Astrocyte (in vitro differentiated cells and primary cell): ENCODE measurements around the gene PYGL. TPM values are rescaled to one million over a fixed set of nuclear protein-coding genes. Genes with fewer than 3 reads are reported as not detected.

Experiments
- DNase-seq: peaks from one replicate; pipeline ENCODE4 v3.0.0-alpha.2; 2010; ENCODE audit warnings: low read depth
- FAIRE-seq: peaks from 2 replicates; lab custom pipeline; 2011; peaks lifted over from hg19 to GRCh38; lab: Jason Lieb, UNC
- H2AFZ ChIP-seq: 2 replicates; pipeline ENCODE4 v1.6.0; 2012; ENCODE audit warnings: low read depth, low read length, inconsistent platforms
- H3K27ac ChIP-seq: 2 replicates; pipeline ENCODE4 v1.5.1; 2011; ENCODE audit warnings: low read depth, low read length, inconsistent platforms
- H3K27me3 ChIP-seq: 2 replicates; pipeline ENCODE4 v1.6.0; 2011; ENCODE audit warnings: low read length, inconsistent platforms; ENCODE audit not compliant: insufficient read depth
- H3K36me3 ChIP-seq: 2 replicates; pipeline ENCODE4 v1.5.1; 2011; ENCODE audit warnings: low read length, inconsistent platforms; ENCODE audit not compliant: insufficient read depth
- H3K4me1 ChIP-seq: 2 replicates; pipeline ENCODE4 v1.5.1; 2011; ENCODE audit warnings: low read length, inconsistent platforms; ENCODE audit not compliant: insufficient read depth
- H3K4me2 ChIP-seq: 2 replicates; pipeline ENCODE4 v1.6.0; 2012; ENCODE audit warnings: low read length, inconsistent platforms
- H3K4me3 ChIP-seq: 2 replicates; pipeline ENCODE4 v1.5.1; 2011; ENCODE audit warnings: low read depth, mild to moderate bottlenecking, low read length, inconsistent platforms; ENCODE audit not compliant: insufficient read depth
- H3K79me2 ChIP-seq: 2 replicates; pipeline ENCODE4 v1.6.0; 2012; ENCODE audit warnings: mild to moderate bottlenecking, low read length, inconsistent platforms; ENCODE audit not compliant: insufficient read depth
- H3K9ac ChIP-seq: 2 replicates; pipeline ENCODE4 v1.6.0; 2012; ENCODE audit warnings: mild to moderate bottlenecking, low read length, inconsistent platforms
- H3K9me3 ChIP-seq: 2 replicates; pipeline ENCODE4 v1.5.1; 2012; ENCODE audit warnings: low read depth, mild to moderate bottlenecking, low read length, inconsistent platforms; ENCODE audit not compliant: insufficient read depth
- H4K20me1 ChIP-seq: 2 replicates; pipeline ENCODE4 v1.6.0; 2012; ENCODE audit warnings: low read length, inconsistent platforms; ENCODE audit not compliant: insufficient read depth
- H3K27ac Mint-ChIP-seq: one replicate; pipeline ENCODE4 v1.8.0; 2021; ENCODE audit warnings: mild to moderate bottlenecking, mixed read lengths; ENCODE audit not compliant: unreplicated experiment
- H3K27me3 Mint-ChIP-seq: one replicate; pipeline ENCODE4 v1.8.0; 2021; ENCODE audit warnings: low read depth, mixed read lengths; ENCODE audit not compliant: unreplicated experiment
- H3K36me3 Mint-ChIP-seq: one replicate; pipeline ENCODE4 v1.8.0; 2021; ENCODE audit warnings: low read depth, mixed read lengths; ENCODE audit not compliant: unreplicated experiment
- H3K4me1 Mint-ChIP-seq: one replicate; pipeline ENCODE4 v1.8.0; 2021; ENCODE audit warnings: low read depth, mixed read lengths; ENCODE audit not compliant: unreplicated experiment
- H3K4me3 Mint-ChIP-seq: one replicate; pipeline ENCODE4 v1.8.0; 2021; ENCODE audit warnings: mild to moderate bottlenecking, moderate library complexity, mixed read lengths; ENCODE audit not compliant: unreplicated experiment
- H3K9me3 Mint-ChIP-seq: one replicate; pipeline ENCODE4 v1.8.0; 2021; ENCODE audit warnings: mild to moderate bottlenecking, mixed read lengths; ENCODE audit not compliant: unreplicated experiment
- CTCF ChIP-seq: IDR thresholded peaks from 2 replicates; pipeline ENCODE4 v1.5.1; 2011; ENCODE audit warnings: low read depth, mild to moderate bottlenecking, inconsistent platforms, low read length, moderate library complexity; ENCODE audit not compliant: insufficient read depth
- EZH2 ChIP-seq: IDR thresholded peaks from 2 replicates; pipeline ENCODE4 v1.6.1; 2012; ENCODE audit warnings: mild to moderate bottlenecking, low read length, inconsistent platforms; ENCODE audit not compliant: insufficient read depth
- total RNA-seq: library from RNA; stranded (reverse); gene quantifications from 2 replicates; pipeline ENCODE4 v1.2.1, GENCODE V29; 2021

The PYGL gene
- total RNA-seq, 1 donor from 2014 or later = 97.6 TPM

- no peak for FAIRE-seq
Measured at GRCh38 chr14:50977863-50978528, 33.7 kb upstream of the PYGL start.

GRCh38 chr14:50974118-50974517 is 29.8 kb upstream of the PYGL start:
- H3K27ac Mint-ChIP-seq = no peak overlapping the region
- peaks cover 4% of the 10 kb centered on the region for H3K27me3 ChIP-seq

More at GRCh38 chr14:50977863-50978528, 33.7 kb upstream of the PYGL start:
- H3K27me3 ChIP-seq = peaks cover 2% of the 10 kb centered on the region
- peak overlapping the region; percentile 20 for H3K27ac Mint-ChIP-seq
- no peak for DNase-seq
- no peaks in the 10 kb centered on the region for H3K4me1 ChIP-seq
- no peaks in the 10 kb centered on the region for H3K79me2 ChIP-seq
- H3K27me3 Mint-ChIP-seq = peaks cover 11% of the 10 kb centered on the region
- no peaks in the 10 kb centered on the region for H3K36me3 ChIP-seq
- no peak overlapping the region for H3K27ac ChIP-seq
- no peaks in the 10 kb centered on the region for H3K9me3 ChIP-seq
- no peak overlapping the region for H2AFZ ChIP-seq
- H3K9me3 Mint-ChIP-seq = no peaks in the 10 kb centered on the region
- H3K4me3 Mint-ChIP-seq = no peak overlapping the region
- no peaks in the 10 kb centered on the region for H3K4me1 Mint-ChIP-seq
- H3K4me3 ChIP-seq = no peak overlapping the region
- no peak overlapping the region for H3K4me2 ChIP-seq
- no peaks in the 10 kb centered on the region for H4K20me1 ChIP-seq
- no peak overlapping the region for H3K9ac ChIP-seq
- TF ChIP-seq EZH2 (no peak), CTCF (no peak)
- no peaks in the 10 kb centered on the region for H3K36me3 Mint-ChIP-seq

More at GRCh38 chr14:50974118-50974517, 29.8 kb upstream of the PYGL start:
- Histone ChIP-seq H3K79me2 (no peaks in the 10 kb centered on the region), H3K4me3 (no peak overlapping the region), H3K9me3 (no peaks in the 10 kb centered on the region), H3K4me2 (no peak overlapping the region), H3K4me1 (no peaks in the 10 kb centered on the region), H3K9ac (no peak overlapping the region), H4K20me1 (no peaks in the 10 kb centered on the region), H3K36me3 (no peaks in the 10 kb centered on the region), H3K27ac (no peak overlapping the region), H2AFZ (no peak overlapping the region)
- H3K27me3 Mint-ChIP-seq = peaks cover 6% of the 10 kb centered on the region
- TF ChIP-seq EZH2 (no peak), CTCF (no peak)
- H3K4me3 Mint-ChIP-seq = no peak overlapping the region
- DNase-seq (no peak), FAIRE-seq (no peak)
- H3K4me1 Mint-ChIP-seq = no peaks in the 10 kb centered on the region
- H3K9me3 Mint-ChIP-seq = peaks cover 2% of the 10 kb centered on the region
- no peaks in the 10 kb centered on the region for H3K36me3 Mint-ChIP-seq
